GM21529 (cell line): Measurements from ENCODE around the gene PTGES3.
"Not testable (repeated sequence)": the region's sequence is repeated elsewhere in the genome, so short reads cannot be mapped to it uniquely, and the experiment has no call there.

Source experiments
- ATAC-seq: cut with Tn5 transposase; IDR thresholded peaks from one replicate; pipeline ENCODE4 v1.9.1; 2021; ENCODE audit not compliant: unreplicated experiment

The PTGES3 gene

GRCh38 chr12:56657416-56658379, 30.4 kb downstream of the PTGES3 start:
- ATAC-seq = no peak

- ATAC-seq = not testable (repeated sequence)
Measured at GRCh38 chr12:56653781-56654180, 34.3 kb downstream of the PTGES3 start.

GRCh38 chr12:56648023-56648422, 40.1 kb downstream of the PTGES3 start:
- ATAC-seq = not testable (repeated sequence)

- peak; percentile 98 for ATAC-seq
Measured at GRCh38 chr12:56645717-56646446, 42.2 kb downstream of the PTGES3 start, which contains the start of gene ATP5F1B. TSS of gene ATP5F1B (minus strand) at chr12:56645984. CDS start at chr12:56645963, 21 bp downstream.

- ATAC-seq = no peak
Measured at GRCh38 chr12:56645201-56645716, 42.8 kb downstream of the PTGES3 start.

- no peak for ATAC-seq
Measured at GRCh38 chr12:56644654-56645053, 43.4 kb downstream of the PTGES3 start.

GRCh38 chr12:56641219-56641618, 46.9 kb downstream of the PTGES3 start:
- no peak for ATAC-seq

GRCh38 chr12:56637621-56638020, 50.5 kb downstream of the PTGES3 start:
- ATAC-seq = no peak

GRCh38 chr12:56636675-56637540, 51.2 kb downstream of the PTGES3 start:
- ATAC-seq = peak; percentile 57

GRCh38 chr12:56635806-56636674, 52.0 kb downstream of the PTGES3 start:
- peak; percentile 41 for ATAC-seq

- peak; percentile 26 for ATAC-seq
Measured at GRCh38 chr12:56634837-56635791, 53.0 kb downstream of the PTGES3 start.

GRCh38 chr12:56634242-56634836, 53.7 kb downstream of the PTGES3 start:
- no peak for ATAC-seq

- no peak for ATAC-seq
Measured at GRCh38 chr12:56633468-56634241, 54.4 kb downstream of the PTGES3 start.

- ATAC-seq = no peak
Measured at GRCh38 chr12:56632701-56633467, 55.2 kb downstream of the PTGES3 start.

GRCh38 chr12:56631790-56632700, 56.0 kb downstream of the PTGES3 start:
- peak; percentile 20 for ATAC-seq
